Astrocyte (in vitro differentiated cells and primary cell): ENCODE results near the gene CXCL10.
"Not testable (repeated sequence)": the region's sequence is repeated elsewhere in the genome, so short reads cannot be mapped to it uniquely, and the experiment has no call there.

Source experiments
- CTCF ChIP-seq: IDR thresholded peaks from 2 replicates; pipeline ENCODE4 v1.5.1; 2011; ENCODE audit warnings: low read depth, mild to moderate bottlenecking, inconsistent platforms, low read length, moderate library complexity; ENCODE audit not compliant: insufficient read depth
- EZH2 ChIP-seq: IDR thresholded peaks from 2 replicates; pipeline ENCODE4 v1.6.1; 2012; ENCODE audit warnings: mild to moderate bottlenecking, low read length, inconsistent platforms; ENCODE audit not compliant: insufficient read depth

- not testable (repeated sequence) for TF ChIP-seq CTCF, EZH2
Observed at GRCh38 chr4:76049860-76050416, 26.6 kb upstream of the CXCL10 start.
